Measurements from ENCODE around the gene PHIP.

- TF ChIP-seq POLR2A (IDR thresholded peaks at IDR 0.05; ENCODE audit: low read length) = no peak
- TF ChIP-seq GATA1 (IDR thresholded peaks at IDR 0.05; ENCODE audit: low read depth, low read length) = no peak
Measured at GRCh38 chr6:79072640-79073181, 5.3 kb downstream of the PHIP start.
